GM19239 (cell line): Measurements from ENCODE around the gene CT47A1.
"Not testable (repeated sequence)": the region's sequence is repeated elsewhere in the genome, so short reads cannot be mapped to it uniquely, and the experiment has no call there.

ENCODE experiments used
- DNase-seq: peaks from one replicate; pipeline ENCODE4 v3.0.0; 2011; ENCODE audit warnings: low spot score; ENCODE audit not compliant: insufficient read length
- FAIRE-seq: peaks from 2 replicates; lab custom pipeline; 2011; peaks lifted over from hg19 to GRCh38; lab: Jason Lieb, UNC

Gene CT47A1

DNA sequence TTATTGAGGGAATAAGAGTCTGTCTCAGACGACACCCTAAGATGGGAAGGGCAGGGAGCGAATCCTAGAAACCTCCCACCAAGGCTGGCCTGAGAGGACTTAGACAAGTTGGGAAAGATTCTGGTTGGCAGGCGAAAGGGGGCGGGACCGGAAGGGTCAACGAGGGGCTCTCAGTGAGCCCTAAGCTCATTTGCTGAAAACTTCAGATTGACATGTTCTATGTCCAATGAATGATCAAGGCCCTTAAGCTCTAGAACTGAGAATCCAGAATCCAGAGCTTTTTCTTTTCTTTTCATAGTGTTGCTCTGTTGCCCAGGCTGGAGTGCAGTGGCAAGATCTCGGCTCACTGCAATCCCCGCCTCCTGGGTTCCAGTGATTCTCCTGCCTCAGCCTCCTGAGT lies at the start of gene CT47A1:
TSS of gene CT47A1 (minus strand) at position 101 of the 400 bp plus-strand sequence. CDS start 231 bp downstream, outside the sequence.
- FAIRE-seq, DNase-seq: not testable (repeated sequence)

DNA sequence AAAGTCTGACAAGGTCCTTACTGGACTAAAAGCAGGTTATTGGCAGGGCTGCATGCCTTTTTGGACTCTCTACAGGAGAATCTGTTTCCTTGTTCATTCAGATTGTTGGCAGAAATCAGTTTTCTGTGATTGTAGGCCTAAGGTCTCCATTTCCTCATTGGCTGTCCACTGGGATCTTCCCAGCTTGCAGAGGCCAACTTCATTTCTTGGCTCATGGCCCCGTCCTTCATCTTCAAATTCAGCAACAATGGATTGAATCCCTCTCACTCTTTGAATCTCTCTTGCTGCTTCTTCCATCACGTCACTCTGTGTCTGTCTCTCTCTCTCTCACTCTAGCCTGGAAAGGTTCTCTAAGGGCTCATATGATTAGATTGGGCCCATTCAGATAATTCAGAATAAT lies 47.0 kb upstream of the CT47A1 start:
- DNase-seq (no peak), FAIRE-seq (no peak)

DNA sequence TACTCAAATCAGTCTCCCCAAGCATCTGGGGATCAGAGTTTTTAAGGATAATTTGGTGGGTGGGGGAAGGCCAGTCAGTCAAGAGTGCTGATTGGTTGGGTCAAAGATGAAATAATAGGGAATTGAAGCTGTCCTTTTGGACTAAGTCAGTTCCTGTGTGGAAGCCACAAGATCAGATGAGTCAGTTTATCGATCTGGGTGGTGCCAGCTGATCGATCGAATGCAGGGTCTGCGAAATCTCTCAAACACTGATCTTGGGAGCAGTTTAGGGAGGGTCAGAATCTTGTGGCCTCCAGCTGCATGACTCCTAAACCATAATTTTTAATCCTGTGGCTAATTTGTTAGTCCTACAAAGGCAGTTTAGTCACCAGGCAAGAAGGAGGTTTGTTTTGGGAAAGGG lies 44.5 kb upstream of the CT47A1 start:
- no peak for DNase-seq
- no peak for FAIRE-seq

DNA sequence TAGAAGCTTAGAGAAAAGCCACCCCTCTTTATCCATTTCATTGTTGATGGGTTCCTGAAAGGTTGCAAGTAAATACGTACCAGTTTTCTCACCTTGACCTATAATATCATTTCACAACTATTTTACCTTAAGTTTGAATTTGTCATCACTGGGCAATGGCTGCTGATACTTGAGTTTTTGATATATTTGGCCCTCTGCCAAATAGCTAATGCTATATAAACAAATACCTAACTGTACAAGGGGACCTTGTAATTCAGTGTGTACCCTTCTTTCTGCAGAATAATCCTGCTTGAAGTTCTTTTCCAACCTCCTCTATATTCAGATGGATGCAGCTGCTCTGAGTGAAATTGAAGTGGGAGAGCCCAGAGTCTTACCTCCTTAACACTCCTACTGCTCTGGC lies 42.9 kb upstream of the CT47A1 start:
- no peak for DNase-seq
- no peak for FAIRE-seq

DNA sequence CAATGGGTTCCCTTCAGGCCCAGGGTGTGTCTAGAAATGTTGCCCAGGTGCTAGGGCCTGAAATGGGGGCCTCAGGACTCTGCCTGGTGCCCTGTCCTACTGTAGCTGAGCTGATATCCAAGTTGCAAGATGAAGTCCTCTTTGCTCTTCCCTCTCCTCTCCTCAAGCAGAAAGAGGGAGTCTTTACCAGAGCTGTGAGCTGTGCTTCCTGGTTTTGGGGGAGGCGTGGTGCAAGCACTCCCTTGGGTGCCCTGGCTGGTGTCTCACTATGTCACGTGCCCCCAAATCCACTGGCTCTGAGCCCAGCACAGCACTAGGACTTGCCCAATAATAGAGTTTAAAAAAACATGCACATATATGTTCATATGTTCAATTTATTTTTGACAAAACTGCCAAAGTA lies 29.3 kb upstream of the CT47A1 start:
- no peak for DNase-seq
- no peak for FAIRE-seq

DNA sequence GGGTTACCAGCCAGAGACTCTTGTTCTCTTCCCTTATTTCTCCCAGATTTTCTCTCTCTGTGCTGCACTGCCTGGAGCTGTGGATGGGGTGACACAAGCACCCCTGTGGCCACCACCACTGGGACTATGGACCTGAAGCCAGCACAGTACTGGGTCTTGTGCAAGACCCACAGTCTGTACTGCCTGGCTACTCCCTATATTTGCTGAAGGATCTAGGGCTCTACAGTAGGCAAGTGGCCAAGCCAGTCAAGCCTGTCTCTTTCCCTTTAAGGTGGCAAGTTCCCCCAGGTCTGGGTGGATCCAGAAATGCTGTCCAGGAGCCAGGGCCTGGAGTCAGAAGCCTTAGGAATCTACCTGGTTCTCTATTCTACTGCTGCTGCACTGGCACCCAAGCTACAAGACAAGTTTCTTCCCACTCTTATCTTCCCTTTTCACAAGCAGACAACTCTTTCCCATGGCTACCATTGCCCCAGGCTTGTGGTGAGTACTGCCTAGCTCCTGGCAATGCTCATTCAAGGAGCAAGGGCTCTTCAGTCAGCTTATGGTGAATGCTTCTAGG lies 28.4 kb upstream of the CT47A1 start:
- FAIRE-seq: no peak
- DNase-seq: no peak

DNA sequence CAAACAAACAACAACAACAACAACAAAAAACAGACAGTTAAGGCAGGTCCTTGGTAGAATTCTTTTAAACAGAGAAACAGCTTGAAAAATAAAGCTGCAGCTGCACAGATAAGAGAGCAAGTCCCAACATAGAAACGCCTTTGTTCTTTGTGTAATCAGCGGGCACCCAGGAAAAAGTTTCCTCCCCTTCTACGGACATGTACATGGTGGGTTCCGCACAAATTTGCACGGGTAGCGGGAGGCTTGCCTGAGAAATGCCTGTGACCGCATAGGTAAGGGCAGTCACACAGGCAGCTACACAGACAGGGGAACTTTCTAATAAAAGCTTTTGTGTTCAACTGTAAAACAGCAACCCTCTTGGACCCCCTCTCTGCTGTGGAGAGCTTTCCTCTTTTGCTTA lies 25.7 kb upstream of the CT47A1 start:
- DNase-seq (no peak), FAIRE-seq (no peak)

DNA sequence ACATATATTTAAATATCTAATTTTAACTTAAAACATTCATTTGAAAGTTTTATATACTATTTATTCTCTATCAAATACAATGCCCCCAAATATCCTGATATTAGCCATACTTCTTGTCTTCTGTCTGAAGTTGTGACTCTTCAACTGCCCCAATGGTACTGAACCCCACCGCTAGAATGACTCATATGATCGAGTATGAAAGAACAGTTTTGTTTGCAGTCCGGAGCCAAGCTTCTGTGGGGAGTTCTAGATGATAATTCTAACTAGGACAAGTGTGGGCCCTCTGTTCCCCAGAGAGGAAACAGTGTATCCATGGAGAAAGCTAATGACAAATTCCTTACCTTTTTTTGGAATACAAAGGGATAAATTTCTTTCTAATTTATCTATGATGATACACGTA lies 24.7 kb upstream of the CT47A1 start:
- DNase-seq (no peak), FAIRE-seq (no peak)

DNA sequence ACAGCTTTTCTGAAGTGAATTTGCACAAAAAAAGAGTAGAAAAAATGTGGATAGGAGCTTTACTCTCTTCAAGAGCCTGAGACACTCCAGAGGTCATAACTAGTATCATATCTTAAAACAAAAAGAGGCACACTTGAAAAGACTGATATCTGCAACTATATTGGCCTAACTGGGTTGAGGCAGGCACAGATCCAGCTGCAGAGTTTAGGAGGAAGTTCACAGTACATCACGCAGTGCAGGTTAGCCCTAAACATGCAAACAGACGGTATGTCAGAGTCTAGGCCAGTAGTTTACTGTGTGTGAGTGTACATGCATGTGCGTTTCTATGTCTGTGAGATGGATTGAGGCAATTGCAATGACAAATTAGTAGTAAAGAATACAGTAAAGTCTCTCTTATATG lies 24.2 kb upstream of the CT47A1 start:
- no peak for FAIRE-seq
- DNase-seq: no peak

DNA sequence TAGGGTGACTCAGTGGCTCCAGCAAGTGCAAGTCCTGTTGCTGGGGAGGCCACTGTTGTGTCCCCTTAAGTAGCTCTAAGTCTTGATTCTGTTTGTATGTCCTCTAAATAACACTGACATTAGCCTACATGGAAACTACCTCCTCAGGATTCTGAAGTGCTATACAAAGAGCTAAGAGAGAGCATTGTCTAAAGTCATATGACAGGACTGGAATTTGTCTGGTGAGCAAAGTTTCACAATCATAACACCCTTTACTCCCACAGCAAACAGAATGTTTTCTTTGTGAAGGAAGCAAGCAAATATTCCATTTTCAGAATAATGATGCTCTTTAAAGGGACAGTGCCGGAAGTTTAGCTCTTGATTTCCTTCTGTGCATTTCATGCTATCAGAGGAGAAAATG lies 23.4 kb upstream of the CT47A1 start:
- FAIRE-seq (peak; percentile 40), DNase-seq (no peak)

DNA sequence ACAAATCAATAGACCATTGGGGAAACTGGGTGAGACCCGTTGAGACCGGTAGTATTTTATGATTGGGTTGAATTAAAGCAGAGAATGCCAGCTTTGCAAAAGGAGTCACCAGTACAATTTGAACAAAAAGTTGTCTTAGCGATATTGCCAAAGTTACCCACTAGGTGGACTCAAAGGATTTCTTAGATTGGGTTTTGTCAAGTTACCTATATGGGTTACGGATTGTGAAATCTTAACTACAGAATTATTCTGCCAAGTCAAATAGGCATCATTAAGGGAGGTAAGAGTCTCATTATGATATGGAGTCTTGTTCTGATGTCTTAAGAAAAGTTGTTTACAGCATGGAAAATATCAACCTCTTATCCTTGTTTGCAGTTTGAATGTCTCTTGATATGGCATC lies 15.0 kb upstream of the CT47A1 start:
- DNase-seq (no peak), FAIRE-seq (peak; percentile 74)

DNA sequence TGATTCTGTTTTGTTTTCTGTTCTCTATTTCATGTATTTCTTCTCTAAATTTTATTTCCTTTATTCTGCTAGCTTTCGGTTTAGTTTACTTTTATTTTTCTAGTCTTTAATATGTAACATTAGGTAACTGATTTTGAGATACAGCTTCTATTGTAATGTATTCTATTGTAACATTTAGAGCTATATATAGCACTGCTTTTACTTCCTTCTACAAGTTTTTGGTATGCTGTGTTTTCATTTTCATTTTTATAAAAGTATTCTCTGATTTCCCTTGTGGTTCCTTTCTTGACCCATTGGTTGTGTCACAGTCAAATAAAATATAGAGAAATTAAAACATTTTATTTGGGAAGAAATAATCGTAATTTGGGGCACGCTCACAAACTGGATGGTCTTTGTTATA lies 13.9 kb upstream of the CT47A1 start:
- FAIRE-seq (no peak), DNase-seq (no peak)

DNA sequence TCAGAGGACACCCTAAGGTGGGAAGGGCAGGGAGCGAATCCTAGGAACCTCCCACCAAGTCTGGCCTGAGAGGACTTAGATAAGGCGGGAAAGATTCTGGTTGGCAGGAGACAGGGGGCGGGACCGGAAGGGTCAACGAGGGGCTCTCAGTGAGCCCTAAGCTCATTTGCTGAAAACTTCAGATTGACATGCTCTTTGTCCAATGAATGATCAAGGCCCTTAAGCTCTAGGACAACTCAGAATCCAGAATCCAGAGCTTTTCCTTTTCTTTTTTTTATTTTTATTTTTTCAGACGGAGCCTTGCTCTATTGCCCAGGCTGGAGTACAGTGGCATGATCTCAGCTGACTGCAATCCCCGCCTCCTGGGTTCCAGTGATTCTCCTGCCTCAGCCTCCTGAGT lies 29.1 kb downstream of the CT47A1 start, which contains the start of gene CT47A7:
TSS of gene CT47A7 (minus strand) at position 101 of the 400 bp plus-strand sequence. CDS start 255 bp downstream, outside the sequence.
- not testable (repeated sequence) for DNase-seq, FAIRE-seq
